Measurements from ENCODE around the gene TCF12.

DNA sequence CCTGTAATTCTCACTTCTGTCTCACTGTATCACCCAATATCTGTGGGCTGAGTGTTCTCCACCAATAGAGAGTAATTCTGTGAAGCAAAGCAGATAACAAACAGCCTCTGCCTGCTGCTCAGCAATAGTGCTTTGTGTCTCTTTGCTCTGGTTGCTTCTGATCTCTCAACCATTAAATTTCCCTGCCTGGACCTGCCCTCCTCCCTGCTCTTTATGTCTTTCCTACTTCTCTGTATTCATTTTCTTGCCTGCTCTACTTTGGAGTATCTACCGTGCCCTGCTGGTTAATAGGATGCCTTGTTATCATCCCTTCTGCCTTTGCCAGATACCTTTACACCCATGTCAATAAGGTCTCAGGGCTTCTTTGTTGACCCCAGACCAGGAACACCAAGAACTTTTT is 355.0 kb downstream of the TCF12 start:
- TF ChIP-seq EP300 (IDR thresholded peaks at IDR 0.05; ENCODE audit: borderline replicate concordance) = no peak
- no peak for TF ChIP-seq TAF1 (IDR thresholded peaks at IDR 0.05; ENCODE audit: low read depth)
- TF ChIP-seq, protein P1, sequence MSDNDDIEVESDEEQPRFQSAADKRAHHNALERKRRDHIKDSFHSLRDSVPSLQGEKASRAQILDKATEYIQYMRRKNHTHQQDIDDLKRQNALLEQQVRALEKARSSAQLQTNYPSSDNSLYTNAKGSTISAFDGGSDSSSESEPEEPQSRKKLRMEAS (IDR thresholded peaks at IDR 0.05) = no peak
- TF ChIP-seq TEAD4 (IDR thresholded peaks at IDR 0.05) = no peak
- no peak for TF ChIP-seq RAD21 (IDR thresholded peaks at IDR 0.05; ENCODE audit: low read depth)
- TF ChIP-seq, protein P2, sequence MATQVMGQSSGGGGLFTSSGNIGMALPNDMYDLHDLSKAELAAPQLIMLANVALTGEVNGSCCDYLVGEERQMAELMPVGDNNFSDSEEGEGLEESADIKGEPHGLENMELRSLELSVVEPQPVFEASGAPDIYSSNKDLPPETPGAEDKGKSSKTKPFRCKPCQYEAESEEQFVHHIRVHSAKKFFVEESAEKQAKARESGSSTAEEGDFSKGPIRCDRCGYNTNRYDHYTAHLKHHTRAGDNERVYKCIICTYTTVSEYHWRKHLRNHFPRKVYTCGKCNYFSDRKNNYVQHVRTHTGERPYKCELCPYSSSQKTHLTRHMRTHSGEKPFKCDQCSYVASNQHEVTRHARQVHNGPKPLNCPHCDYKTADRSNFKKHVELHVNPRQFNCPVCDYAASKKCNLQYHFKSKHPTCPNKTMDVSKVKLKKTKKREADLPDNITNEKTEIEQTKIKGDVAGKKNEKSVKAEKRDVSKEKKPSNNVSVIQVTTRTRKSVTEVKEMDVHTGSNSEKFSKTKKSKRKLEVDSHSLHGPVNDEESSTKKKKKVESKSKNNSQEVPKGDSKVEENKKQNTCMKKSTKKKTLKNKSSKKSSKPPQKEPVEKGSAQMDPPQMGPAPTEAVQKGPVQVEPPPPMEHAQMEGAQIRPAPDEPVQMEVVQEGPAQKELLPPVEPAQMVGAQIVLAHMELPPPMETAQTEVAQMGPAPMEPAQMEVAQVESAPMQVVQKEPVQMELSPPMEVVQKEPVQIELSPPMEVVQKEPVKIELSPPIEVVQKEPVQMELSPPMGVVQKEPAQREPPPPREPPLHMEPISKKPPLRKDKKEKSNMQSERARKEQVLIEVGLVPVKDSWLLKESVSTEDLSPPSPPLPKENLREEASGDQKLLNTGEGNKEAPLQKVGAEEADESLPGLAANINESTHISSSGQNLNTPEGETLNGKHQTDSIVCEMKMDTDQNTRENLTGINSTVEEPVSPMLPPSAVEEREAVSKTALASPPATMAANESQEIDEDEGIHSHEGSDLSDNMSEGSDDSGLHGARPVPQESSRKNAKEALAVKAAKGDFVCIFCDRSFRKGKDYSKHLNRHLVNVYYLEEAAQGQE (IDR thresholded peaks at IDR 0.05; ENCODE audit: low read depth) = no peak
- TF ChIP-seq YY1 (IDR thresholded peaks at IDR 0.05; ENCODE audit: low read depth) = no peak
- TF ChIP-seq CREB1 (IDR thresholded peaks at IDR 0.05; ENCODE audit: low read depth) = no peak
- TF ChIP-seq NFIC (IDR thresholded peaks at IDR 0.05) = no peak
- no peak for TF ChIP-seq CEBPB (IDR thresholded peaks at IDR 0.05)
- no peak for TF ChIP-seq TCF12 (IDR thresholded peaks at IDR 0.05; ENCODE audit: low read depth)
- TF ChIP-seq, protein P3, sequence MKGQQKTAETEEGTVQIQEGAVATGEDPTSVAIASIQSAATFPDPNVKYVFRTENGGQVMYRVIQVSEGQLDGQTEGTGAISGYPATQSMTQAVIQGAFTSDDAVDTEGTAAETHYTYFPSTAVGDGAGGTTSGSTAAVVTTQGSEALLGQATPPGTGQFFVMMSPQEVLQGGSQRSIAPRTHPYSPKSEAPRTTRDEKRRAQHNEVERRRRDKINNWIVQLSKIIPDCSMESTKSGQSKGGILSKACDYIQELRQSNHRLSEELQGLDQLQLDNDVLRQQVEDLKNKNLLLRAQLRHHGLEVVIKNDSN (IDR thresholded peaks at IDR 0.05) = no peak
- no peak for TF ChIP-seq EGR1 (IDR thresholded peaks at IDR 0.05)
